Activated CD4-positive, alpha-beta T cell treated with anti-CD3 and anti-CD28 coated beads, Interleukin-2, Interleukin-4, amounts not matched to agents 100 ng/mL and 50 ng/mL, durations not matched to agents 16 hours and 8 hours (primary cell): ENCODE data around the gene JARID2.
"Not testable (repeated sequence)": the region's sequence is repeated elsewhere in the genome, so short reads cannot be mapped to it uniquely, and the experiment has no call there.

Experiments used
- DNase-seq: peaks from one replicate; pipeline ENCODE4 v3.0.0-alpha.2; 2020; ENCODE audit warnings: low spot score

The JARID2 gene

GRCh38 chr6:15522856-15523529, 277.1 kb downstream of the JARID2 start:
- no peak for DNase-seq

- no peak for DNase-seq
These were observed 278.1 kb downstream of the JARID2 start for GRCh38 chr6:15523679-15524630.

GRCh38 chr6:15524861-15525401, 279.1 kb downstream of the JARID2 start:
- DNase-seq = no peak

GRCh38 chr6:15526212-15526701, 280.4 kb downstream of the JARID2 start:
- no peak for DNase-seq

GRCh38 chr6:15527838-15528617, 282.2 kb downstream of the JARID2 start:
- DNase-seq = no peak

GRCh38 chr6:15528870-15529269, 283.0 kb downstream of the JARID2 start:
- no peak for DNase-seq

- no peak for DNase-seq
These were observed 284.5 kb downstream of the JARID2 start for GRCh38 chr6:15530411-15530810.

- DNase-seq = no peak
These were observed 286.1 kb downstream of the JARID2 start for GRCh38 chr6:15531973-15532372.

- DNase-seq = no peak
These were observed 287.6 kb downstream of the JARID2 start for GRCh38 chr6:15533379-15534026.

- DNase-seq = no peak
These were observed 289.1 kb downstream of the JARID2 start for GRCh38 chr6:15534974-15535373.

- DNase-seq = no peak
These were observed 289.8 kb downstream of the JARID2 start for GRCh38 chr6:15535495-15536197.

GRCh38 chr6:15536198-15536955, 290.5 kb downstream of the JARID2 start:
- DNase-seq = no peak

- no peak for DNase-seq
These were observed 292.2 kb downstream of the JARID2 start for GRCh38 chr6:15538106-15538505.

GRCh38 chr6:15538766-15539495, 293.1 kb downstream of the JARID2 start:
- DNase-seq = no peak

GRCh38 chr6:15539722-15540270, 293.9 kb downstream of the JARID2 start:
- DNase-seq = no peak

GRCh38 chr6:15543332-15543917, 297.6 kb downstream of the JARID2 start:
- DNase-seq = not testable (repeated sequence)

GRCh38 chr6:15544321-15544900, 298.5 kb downstream of the JARID2 start:
- DNase-seq = no peak

GRCh38 chr6:15546591-15546990, 300.7 kb downstream of the JARID2 start:
- DNase-seq = no peak
